GM18505 (cell line): ENCODE results near the gene TBX6.

Experiments used
- ATAC-seq: cut with Tn5 transposase; IDR thresholded peaks from one replicate; pipeline ENCODE4 v1.9.1; 2021; ENCODE audit not compliant: unreplicated experiment
- POLR2A ChIP-seq: IDR thresholded peaks from 4 replicates; pipeline ENCODE4 v1.6.1; 2011; ENCODE audit warnings: borderline replicate concordance; ENCODE audit not compliant: insufficient read depth, insufficient read length; ENCODE audit errors: extremely low read depth

Gene TBX6

DNA sequence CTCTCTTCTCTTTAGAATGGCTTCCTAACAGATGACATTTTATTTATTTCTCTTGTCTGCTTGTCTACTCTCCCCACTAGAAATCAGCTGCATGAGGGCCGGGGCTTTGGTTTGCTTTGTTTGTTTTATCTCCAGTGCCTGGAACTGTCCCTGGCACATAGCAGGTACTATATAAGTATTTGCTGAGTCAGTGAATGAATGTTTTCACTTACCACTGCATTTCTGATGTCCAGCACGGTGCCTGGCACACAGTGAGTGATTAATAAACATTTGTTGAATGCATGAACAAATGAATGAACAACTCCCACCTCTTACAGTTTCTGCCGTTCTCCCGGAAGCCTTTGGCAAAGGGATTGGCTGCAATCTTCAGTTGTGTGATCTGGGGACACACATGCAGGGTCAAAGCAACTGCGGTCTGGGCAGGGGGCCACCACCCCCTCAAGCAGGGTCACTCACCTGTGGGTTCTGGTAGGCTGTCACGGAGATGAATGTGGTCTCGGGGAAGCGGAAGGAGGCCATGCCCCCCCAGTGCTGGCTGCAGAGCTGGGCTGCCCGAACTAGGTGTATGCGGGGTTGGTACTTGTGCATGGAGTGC is 3.4 kb downstream of the TBX6 start:
- ATAC-seq, result no peak
- TF ChIP-seq POLR2A, result no peak

DNA sequence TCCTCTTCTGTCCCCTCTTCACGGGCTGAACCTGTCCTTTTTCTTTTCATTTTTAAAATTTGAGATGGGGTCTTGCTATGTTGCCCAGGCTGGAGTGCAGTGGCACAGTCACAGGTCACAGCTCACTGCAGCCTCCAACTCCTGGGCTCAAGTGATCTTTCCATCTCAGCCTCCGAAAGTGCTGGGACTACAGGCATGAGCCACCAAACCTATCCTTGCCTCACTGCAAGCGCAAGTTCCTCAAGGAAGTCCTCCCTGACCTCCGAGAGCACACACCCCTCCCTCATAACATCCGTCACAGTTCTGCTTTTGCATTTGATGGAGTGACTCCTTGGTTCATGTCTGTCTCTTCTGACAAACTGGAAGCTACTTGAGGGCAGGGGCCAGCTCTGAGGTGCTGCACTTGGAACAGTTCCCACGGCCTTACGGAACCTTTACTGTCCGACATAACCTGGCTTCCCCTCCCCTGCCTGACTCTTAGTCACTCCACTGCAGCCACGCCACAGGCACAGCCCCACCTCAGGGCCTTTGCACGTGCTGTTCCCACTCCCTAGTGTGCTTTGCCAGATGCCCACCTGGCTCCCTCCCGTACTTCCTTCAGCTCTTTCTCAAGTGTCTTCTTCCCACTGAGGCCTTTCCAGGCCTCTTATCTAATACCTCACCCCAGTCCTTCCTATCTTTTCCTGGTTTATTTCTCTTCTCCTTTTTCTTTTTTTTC is 4.4 kb downstream of the TBX6 start:
- ATAC-seq, result no peak
- TF ChIP-seq POLR2A, result no peak

DNA sequence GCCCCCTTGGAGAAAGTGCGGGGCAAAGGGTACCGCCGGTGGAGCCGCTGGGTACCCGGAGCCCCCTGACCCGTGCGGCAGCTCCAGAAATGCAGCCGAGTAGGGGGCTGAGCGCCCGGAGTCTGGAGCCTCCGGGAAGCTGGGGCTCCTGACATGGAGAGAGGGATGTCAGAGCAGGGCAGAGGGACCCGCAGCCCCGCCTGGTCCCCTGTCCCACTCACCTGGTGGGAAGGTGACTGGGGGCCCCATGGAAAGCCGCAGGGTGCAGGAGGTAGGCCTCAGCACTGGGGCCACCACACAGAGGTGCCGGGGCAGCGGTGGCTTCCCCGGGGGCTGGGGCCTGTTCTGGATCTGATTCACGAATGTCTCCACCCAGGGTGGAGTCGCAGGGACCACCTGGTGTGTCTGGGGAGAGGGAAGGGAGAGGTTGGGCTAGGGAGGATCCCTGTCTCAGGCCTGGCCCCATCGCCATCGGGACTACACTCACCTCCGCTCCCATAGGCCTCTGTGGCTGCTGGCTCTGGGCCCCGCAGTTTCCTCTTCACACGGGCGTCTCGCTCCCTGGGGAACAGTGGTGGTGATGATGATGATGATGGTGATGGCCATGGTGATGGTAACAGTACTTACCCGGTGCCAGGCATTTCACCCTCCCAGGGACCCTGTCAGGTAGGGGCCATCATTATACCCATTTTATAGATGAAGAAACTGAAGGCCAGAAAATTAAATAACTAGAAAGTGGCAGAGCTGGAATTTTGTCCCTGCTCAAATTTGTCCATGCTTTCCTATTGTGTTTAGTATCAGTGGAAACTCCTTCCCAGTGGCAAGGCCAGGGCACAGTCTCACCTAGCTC is 5.2 kb downstream of the TBX6 start:
- no peak for TF ChIP-seq POLR2A
- ATAC-seq, result no peak

DNA sequence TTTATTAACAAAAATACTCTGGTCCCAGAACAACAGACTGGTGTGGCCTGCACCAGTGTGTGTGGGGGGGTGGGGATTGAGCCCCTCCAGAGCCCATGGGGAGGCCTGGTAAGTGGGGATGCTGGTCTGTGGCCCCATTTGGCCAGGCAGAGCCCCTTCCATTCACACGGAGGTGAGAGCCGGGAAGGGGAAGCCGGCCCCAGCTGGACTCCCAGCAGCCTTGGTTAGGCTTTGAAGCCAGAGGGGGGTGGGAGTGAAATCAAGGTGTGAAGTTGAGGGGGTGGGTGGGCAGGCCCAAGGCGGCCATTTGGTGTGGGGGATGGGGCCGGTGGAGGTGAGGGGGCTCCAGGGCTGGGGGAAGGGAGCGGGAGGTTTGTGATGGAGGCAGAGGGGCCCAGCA is 5.9 kb downstream of the TBX6 start:
- TF ChIP-seq POLR2A, result no peak
- ATAC-seq, result no peak

DNA sequence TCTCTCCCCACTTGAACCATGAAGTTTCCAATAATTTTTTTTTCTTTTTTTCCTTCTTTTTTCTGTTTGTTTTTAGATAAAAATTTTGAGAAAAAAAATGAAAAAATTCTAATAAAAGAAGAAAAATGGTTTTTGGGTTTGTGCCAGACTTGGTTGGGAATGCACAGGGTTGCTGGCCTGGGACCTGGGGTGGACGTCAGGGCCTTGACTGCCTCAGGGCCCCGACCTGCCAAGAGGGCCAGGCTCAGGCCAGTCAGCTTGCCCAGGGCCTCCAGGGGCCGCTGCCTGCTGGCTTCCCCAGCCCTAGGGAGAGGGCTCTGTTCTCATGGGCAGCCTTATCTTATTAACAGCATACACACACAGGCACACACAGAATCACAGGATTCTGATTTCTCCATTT is 6.5 kb downstream of the TBX6 start:
- no peak for ATAC-seq
- TF ChIP-seq POLR2A, result no peak

DNA sequence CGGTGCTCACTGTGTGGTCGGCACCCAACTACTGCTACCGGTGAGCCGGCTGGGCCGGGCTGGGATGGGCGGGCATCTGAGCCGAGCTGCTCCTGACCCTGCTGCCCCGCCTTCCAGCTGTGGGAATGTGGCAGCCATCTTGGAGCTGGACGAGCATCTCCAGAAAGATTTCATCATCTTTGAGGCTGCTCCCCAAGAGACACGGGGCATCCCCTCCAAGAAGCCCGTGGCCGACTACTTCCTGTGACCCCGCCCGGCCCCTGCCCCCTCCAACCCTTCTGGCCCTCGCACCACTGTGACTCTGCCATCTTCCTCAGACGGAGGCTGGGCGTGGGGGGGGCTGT is 6.9 kb downstream of the TBX6 start:
- no peak for ATAC-seq
- TF ChIP-seq POLR2A, result no peak

DNA sequence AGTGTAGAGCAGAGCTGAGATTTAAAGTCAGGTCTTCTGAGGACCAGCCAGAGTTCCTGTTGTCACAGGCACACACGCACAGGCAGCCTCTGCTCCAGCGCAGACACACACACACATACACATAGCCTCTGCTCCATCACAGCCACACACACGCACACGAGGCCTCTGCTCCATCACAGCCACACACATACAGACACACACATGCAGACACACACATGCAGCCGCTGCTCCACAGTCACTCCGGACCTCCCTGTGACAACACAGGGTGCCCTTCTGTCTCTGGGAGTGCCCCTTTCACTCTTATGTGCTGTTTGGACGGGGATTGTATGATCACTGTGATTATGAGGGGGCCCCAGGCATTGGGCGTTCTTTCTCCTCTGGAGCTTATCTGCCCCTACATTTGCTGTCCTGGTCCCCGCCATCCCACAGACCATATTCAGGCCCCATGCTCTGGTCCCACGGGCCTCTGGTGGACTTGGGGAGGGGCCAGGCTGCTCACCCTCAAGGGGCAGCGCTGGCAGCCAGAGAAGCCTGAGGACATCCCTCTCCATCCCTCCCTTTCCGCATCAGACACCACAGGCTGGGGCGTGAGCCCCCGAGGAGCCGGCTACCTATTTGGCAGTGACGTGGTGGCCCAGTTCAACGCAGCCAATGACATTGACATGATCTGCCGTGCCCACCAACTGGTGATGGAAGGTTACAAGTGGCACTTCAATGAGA is 7.5 kb downstream of the TBX6 start:
- no peak for ATAC-seq
- TF ChIP-seq POLR2A, result no peak

DNA sequence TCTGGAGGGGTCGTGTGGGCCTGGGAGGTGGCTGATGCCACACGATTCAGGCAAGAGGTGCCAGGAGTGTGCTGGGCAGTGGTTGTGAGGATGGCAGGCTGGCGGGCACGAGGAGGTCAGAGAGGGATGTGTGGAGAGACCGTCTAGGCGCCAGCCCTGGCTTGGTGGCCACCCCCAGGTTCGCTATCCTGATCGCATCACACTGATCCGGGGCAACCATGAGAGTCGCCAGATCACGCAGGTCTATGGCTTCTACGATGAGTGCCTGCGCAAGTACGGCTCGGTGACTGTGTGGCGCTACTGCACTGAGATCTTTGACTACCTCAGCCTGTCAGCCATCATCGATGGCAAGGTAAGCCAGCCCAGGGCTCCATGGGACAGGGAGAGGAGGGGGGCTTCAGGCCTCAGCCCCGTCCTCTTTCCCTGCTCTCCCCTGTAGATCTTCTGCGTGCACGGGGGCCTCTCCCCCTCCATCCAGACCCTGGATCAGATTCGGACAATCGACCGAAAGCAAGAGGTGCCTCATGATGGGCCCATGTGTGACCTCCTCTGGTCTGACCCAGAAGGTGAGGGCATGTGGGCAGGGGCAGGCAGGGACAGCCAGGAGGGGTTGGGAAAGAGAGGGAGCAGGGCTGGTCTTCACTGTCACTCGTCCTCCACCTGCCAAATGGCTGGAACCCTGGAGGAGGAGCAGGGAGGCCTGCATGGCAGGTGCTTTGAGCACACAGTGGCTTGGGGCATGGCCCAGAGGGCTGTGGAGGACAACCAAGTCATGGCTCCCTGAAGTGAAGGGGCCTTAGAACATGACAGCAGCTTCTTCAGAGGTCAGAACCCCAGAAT is 8.3 kb downstream of the TBX6 start:
- no peak for ATAC-seq
- TF ChIP-seq POLR2A, result no peak

DNA sequence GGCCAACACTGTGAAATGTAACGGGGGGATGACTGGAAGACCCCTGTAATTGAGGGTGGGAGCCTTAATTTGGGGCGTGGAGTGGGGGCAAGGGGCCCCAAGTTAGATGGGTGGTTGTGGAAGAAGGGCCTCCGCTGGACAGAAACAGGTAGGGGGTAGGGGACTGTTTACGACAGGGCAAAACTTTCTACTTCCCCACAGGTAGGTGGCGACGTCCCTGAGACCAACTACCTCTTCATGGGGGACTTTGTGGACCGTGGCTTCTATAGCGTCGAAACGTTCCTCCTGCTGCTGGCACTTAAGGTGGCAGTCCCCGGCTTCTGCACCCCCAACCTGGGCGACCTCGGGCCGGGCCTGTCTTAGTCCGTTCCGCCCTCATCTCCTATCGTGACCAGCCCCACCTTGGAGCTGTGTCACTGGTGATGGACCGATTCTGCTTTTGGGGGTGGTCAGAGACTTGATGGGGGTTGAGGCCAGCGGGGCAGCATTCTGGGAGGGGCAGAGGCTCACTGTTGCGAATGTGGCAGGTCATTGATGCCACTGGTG is 9.1 kb downstream of the TBX6 start:
- no peak for TF ChIP-seq POLR2A
- ATAC-seq, result no peak

DNA sequence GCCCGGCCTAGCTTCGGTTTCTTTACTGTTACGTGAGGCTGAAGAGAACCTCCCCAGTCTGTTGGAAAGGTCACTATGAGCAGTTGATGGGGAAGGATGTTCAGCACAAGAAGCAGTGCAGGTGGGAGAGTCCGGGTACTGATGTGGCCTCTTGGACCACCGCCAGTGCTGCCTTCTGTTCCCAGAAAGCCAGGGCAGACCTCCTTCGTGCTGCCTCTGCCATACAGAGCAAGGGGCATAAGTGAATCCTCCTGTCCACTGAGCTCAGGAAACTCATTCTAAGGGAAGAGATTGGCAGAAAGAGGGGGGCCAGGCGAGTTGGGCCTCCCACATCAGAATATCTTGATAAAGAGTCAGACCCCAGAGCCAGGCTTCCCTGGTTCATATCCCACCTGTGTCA is 12.2 kb downstream of the TBX6 start:
- ATAC-seq, result no peak
- TF ChIP-seq POLR2A, result no peak

DNA sequence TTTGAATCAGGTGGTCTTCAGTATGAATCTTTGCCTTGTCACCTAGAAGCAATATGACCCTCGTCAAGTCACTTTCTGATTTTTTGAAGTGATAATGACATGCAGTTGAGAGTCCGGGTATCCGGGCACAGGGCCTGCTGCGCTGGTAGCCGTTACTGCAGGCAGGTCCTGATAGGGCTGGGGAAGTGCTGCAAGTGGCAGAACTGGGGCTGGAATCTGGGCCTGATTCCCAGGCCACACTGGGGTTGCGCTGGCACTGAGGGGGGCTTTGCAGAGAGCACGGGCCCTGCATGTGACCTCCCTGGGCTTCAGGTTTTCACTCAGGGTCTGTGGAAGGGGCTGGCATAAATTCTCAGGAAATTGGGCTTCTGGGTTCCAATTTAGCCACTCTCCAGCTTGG is 13.0 kb downstream of the TBX6 start:
- no peak for TF ChIP-seq POLR2A
- no peak for ATAC-seq

DNA sequence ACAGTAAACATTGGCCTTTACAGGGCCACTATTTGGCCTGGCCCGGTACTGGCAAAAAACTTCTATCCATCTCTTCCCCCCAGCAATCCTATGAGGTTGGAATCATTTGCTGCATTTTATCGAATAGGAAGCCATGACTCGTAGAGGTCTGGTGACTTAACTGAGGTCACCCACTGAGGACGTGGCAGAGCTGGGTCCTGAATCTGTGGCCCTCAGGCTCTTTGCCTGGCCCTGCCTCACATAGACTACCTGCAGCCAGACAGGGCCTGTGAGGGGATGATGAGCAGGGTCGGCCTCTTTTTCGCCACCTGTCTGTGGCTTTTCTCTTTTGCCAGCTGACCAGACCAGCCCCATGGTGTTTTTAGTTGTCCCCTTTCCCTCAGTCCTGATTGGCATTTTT is 14.1 kb downstream of the TBX6 start:
- no peak for TF ChIP-seq POLR2A
- no peak for ATAC-seq
